Measurements from ENCODE around the gene CFAP65. TPM values are rescaled to one million over a fixed set of nuclear protein-coding genes. Genes with fewer than 3 reads are reported as not detected.

Gene CFAP65
- total and polyA plus RNA-seq, 2 of the 4 experiments (the other 2 are of a cell fraction), result not detected

DNA sequence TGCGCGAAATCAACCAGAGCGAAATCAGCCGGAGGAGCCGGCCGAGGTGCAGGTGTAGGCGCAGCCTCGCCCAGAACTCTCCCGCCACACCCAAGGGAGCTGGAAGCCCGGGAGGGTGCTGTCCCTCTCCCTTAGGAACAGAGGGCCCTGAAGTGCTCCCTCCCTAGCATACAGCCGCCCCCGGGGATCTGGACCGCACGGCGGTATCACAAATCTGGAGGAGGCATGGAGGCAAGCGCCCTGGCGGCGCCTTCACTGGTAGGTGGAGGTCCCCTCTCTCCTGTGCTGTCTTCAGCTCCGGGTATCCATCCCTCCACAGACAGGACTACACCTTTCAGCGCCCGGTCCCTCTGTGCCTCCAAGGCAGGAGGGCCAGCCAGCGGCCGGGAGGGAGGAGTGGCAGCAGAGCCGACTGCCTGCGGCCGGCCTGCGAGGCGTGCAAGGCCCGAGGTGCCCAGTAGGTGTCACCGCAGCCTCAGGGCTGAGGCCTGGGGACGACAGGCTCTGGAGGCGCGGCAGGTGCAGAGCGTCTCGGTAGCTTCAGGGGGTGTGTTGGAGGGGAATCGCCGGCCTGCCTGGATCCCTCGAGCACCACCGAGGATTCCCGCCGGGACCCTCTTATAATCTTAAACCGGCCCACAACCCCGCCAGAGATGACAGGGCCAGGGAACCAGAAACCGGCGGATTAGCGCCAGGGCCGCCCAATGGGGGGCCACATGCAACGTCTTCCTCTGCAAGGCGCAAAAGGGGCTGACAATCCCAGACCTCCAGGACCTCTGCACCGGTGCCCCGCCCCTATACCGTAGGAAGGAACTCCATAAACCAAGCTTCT is 16.6 kb upstream of the CFAP65 start:
- Histone ChIP-seq H3K4ac (ENCODE audit: low read depth, low read length) (no peak overlapping the region), H2BK15ac (ENCODE audit: low read depth, low read length) (no peak overlapping the region), H2BK20ac (ENCODE audit: low read depth, low read length) (no peak overlapping the region), H4K91ac (ENCODE audit: insufficient read depth, low read depth, low read length) (no peak overlapping the region), H3K9me3 (ENCODE audit: control insufficient read depth, insufficient read depth, low read length) (no peaks in the 10 kb centered on the region), H2AK5ac (ENCODE audit: low read depth, low read length) (no peak overlapping the region), H4K20me1 (ENCODE audit: insufficient read depth, low read length) (no peaks in the 10 kb centered on the region), H3K18ac (ENCODE audit: low read depth, low read length) (no peak overlapping the region), H3K79me1 (ENCODE audit: low read depth in 1 of 2, low read length in 2 of 2) (no peaks in the 10 kb centered on the region), H3K9me1 (ENCODE audit: insufficient read depth, low read length) (no peaks in the 10 kb centered on the region), H3K23ac (ENCODE audit: low read depth, low read length) (no peak overlapping the region), H3K4me1 (ENCODE audit: control insufficient read depth, insufficient read depth, low read length) (peaks cover 6% of the 10 kb centered on the region; the same call in 1 of the 2 replicates), H2AFZ (replicated peaks; ENCODE audit: low read length, poor library complexity) (peak overlapping the region; percentile 67), H3K14ac (replicated peaks; ENCODE audit: low read depth, low read length) (no peak overlapping the region), H3K9ac (ENCODE audit: low read depth, low read length) (no peak overlapping the region), H3K27ac (ENCODE audit: insufficient read depth, low read length) (no peak overlapping the region), H2AK9ac (replicated peaks; ENCODE audit: low read depth, low read length, poor library complexity) (peak overlapping the region; percentile 52), H4K8ac (ENCODE audit: low read depth in 2 of 2, low read length in 2 of 2) (no peak overlapping the region), H3K4me3 (ENCODE audit: insufficient read depth, low read depth, low read length) (no peak overlapping the region), H2BK5ac (ENCODE audit: low read depth, low read length, poor library complexity, severe bottlenecking) (no peak overlapping the region), H3K36me3 (ENCODE audit: control insufficient read depth, insufficient read depth, low read length) (no peaks in the 10 kb centered on the region), H4K5ac (ENCODE audit: low read depth, low read length) (no peak overlapping the region), H3K4me2 (ENCODE audit: low read depth, low read length) (no peak overlapping the region), H3K56ac (ENCODE audit: extremely low read depth, insufficient read depth, low read length) (no peak overlapping the region), H3K27me3 (ENCODE audit: control insufficient read depth, insufficient read depth, low read length) (peaks cover 91% of the 10 kb centered on the region), H2BK120ac (ENCODE audit: low read depth, low read length) (no peak overlapping the region)
- CTCF ChIA-PET, result interaction anchor here (0.5 to 2.2 kb wide), 17 partner anchors 11 to 141 kb away, joined by 3 to 15 read pairs (median 6); no protein-coding TSS in a partner anchor
- BruUV-seq (replicated peaks), result no TSS peak
- DNase-seq (peak; percentile 56), ATAC-seq (ENCODE audit: low read depth) (peak; percentile 97)
- intact Hi-C loops (cut with micrococcal nuclease), result loop anchor here (1.0 to 5.0 kb wide), 3 partner anchors 61 to 239 kb away; no protein-coding TSS in a partner anchor
- in situ Hi-C loops (cut with MboI; ENCODE audit: low sequenced_read_pairs), result no loop called here
- dilution Hi-C loops (cut with HindIII; ENCODE audit: low sequenced_read_pairs, unreplicated experiment), result no loop called here
- POLR2A ChIA-PET (ENCODE audit: unreplicated experiment), result no interaction called here
- 13% methylated on average over 8 of the region's 52 CpGs; no CpG with 5 or more reads in 1 of the 2 experiments for WGBS, 2 experiments (ENCODE audit: extremely low coverage in 2 of 2, insufficient read length in 1 of 2)
- TF ChIP-seq MAZ (IDR thresholded peaks at IDR 0.05; ENCODE audit: borderline replicate concordance, low read depth, low read length) (no peak), BHLHE40 (IDR thresholded peaks at IDR 0.05; ENCODE audit: low read depth, low read length) (no peak), RCOR1 (IDR thresholded peaks at IDR 0.05; ENCODE audit: insufficient replicate concordance, low read length) (no peak), RAD21 (IDR thresholded peaks at IDR 0.05; ENCODE audit: low read length) (peak; percentile 96), NFE2L2 (IDR thresholded peaks at IDR 0.05; ENCODE audit: low read depth, low read length) (no peak), CEBPB (IDR thresholded peaks at IDR 0.05; ENCODE audit: low read depth, low read length) (no peak), MXI1 (IDR thresholded peaks at IDR 0.05; ENCODE audit: borderline replicate concordance, low read depth, low read length) (no peak), CHD1 (IDR thresholded peaks at IDR 0.05; ENCODE audit: low read depth, low read length) (no peak), SMC3 (IDR thresholded peaks at IDR 0.05; ENCODE audit: low read depth, low read length) (peak; percentile 87), FOS (IDR thresholded peaks at IDR 0.05; ENCODE audit: low read depth, low read length) (no peak), MAFK (IDR thresholded peaks at IDR 0.05; ENCODE audit: low read depth, low read length) (no peak)
- TF ChIP-seq, protein P1, sequence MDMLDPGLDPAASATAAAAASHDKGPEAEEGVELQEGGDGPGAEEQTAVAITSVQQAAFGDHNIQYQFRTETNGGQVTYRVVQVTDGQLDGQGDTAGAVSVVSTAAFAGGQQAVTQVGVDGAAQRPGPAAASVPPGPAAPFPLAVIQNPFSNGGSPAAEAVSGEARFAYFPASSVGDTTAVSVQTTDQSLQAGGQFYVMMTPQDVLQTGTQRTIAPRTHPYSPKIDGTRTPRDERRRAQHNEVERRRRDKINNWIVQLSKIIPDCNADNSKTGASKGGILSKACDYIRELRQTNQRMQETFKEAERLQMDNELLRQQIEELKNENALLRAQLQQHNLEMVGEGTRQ (IDR thresholded peaks at IDR 0.05; ENCODE audit: low read depth, low read length), result no peak
- TF ChIP-seq, protein P2, sequence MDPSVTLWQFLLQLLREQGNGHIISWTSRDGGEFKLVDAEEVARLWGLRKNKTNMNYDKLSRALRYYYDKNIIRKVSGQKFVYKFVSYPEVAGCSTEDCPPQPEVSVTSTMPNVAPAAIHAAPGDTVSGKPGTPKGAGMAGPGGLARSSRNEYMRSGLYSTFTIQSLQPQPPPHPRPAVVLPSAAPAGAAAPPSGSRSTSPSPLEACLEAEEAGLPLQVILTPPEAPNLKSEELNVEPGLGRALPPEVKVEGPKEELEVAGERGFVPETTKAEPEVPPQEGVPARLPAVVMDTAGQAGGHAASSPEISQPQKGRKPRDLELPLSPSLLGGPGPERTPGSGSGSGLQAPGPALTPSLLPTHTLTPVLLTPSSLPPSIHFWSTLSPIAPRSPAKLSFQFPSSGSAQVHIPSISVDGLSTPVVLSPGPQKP (IDR thresholded peaks at IDR 0.05; ENCODE audit: borderline replicate concordance, low read depth, low read length), result no peak
- TF ChIP-seq, protein P3, sequence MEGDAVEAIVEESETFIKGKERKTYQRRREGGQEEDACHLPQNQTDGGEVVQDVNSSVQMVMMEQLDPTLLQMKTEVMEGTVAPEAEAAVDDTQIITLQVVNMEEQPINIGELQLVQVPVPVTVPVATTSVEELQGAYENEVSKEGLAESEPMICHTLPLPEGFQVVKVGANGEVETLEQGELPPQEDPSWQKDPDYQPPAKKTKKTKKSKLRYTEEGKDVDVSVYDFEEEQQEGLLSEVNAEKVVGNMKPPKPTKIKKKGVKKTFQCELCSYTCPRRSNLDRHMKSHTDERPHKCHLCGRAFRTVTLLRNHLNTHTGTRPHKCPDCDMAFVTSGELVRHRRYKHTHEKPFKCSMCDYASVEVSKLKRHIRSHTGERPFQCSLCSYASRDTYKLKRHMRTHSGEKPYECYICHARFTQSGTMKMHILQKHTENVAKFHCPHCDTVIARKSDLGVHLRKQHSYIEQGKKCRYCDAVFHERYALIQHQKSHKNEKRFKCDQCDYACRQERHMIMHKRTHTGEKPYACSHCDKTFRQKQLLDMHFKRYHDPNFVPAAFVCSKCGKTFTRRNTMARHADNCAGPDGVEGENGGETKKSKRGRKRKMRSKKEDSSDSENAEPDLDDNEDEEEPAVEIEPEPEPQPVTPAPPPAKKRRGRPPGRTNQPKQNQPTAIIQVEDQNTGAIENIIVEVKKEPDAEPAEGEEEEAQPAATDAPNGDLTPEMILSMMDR (conservative IDR thresholded peaks at IDR 0.05; ENCODE audit: low read depth, low read length), result peak; percentile 93

Measured in IMR-90 (cell line).